ENCODE measurements around the gene MST1R. TPM values are rescaled to one million over a fixed set of nuclear protein-coding genes. Genes with fewer than 3 reads are reported as not detected.
"Not testable (repeated sequence)": the region's sequence is repeated elsewhere in the genome, so short reads cannot be mapped to it uniquely, and the experiment has no call there.

The MST1R gene
- polyA plus RNA-seq, 12 donors: 0.98 to 12.4 (median 2.3) TPM; not detected in 1

DNA sequence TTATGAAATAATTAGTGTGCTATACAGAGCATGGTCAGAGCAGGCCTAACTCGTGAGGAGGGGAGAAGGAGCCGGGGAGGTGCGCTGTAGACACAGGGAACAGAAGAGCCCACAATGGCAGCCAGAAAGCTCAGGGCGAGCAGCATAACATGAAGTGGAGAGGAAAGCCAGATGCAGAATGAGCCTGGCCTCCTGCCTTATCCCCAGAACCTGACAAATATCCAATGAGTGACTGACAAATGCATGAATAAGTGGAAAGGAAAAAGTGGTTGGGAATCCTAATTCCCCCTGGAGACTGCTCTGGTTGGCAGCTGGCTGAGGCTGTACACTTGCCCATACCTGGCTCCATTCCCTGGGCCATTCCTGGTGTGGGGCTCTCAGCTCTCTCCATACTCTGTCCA lies 9.2 kb upstream of the MST1R start:
- no peak for DNase-seq

DNA sequence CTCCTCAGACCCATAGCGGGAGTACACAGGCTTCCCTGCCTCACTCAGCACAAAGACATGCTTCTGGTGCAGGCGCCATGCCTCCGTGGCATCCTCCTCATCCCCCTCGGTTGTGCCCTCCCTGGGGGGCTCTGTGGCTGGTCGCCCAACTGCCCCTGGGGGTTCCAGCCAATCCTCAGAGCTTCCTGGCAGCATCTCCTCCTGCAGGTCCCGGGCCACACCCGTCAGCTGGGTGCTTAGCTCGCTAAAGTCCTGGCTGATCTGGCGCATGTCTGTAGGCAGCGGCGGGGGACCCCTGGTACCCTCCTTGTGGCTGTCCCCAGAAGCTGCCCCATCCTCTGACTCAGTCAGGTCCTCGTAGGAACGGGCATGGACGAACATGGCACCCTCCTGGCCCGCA lies 7.9 kb upstream of the MST1R start:
- no peak for DNase-seq

- DNase-seq: no peak
These were observed 7.4 kb upstream of the MST1R start for GRCh38 chr3:49911124-49911420.

GRCh38 chr3:49910409-49911123 lies 6.9 kb upstream of the MST1R start:
- DNase-seq: no peak

GRCh38 chr3:49908373-49909199 lies 4.9 kb upstream of the MST1R start:
- no peak for DNase-seq

DNA sequence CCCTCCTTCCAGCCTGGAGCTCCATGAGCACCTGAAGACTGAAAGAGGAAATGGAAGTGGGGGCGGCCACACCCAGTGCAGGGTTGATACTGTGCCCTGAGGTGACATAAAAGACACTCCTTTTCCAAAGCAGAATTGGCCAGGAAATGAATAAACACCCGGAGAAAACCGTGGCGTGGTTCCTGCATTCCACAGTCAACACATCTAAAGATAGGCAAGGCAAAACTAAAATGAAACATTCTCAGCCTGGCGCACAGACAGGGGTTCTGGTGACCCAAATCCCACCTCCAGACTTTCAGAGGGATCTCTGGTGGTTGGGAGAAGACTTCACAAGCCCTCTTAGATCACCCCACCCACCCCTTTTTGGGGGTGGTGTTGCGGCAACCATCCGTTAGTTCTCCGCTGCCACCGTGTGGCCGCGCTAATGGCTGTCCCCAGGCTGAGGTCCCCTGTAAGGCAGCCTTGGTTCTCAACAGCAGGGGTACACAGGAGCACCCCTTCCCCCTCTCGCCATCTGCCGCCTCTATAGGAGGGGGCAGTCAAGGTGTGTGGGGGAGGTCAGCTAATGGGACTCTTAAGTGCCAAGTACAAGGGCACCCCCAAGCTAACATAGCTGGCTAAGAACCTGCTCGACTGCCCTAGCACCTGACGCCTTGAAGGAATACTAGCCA lies 2.5 kb upstream of the MST1R start:
- peak; percentile 45 for DNase-seq

DNA sequence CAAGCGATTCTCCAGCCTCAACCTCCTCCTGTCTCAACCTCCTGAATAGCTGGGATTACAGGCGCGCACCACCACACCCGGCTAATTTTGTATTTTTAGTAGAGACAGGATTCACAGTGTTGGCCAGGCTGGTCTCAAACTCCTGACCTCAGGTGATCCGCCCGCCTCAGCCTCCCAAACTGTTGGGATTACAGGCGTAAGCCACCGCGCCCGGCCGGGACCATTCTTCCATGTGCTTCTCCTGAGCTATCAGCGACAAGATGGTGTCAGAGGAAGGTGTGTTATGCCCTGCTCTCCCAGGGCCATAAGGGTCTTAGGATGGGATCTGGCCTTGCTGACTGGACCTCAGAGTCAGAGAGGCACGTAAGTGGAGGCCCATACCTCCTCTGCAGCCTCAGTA lies 775 bp upstream of the MST1R start:
- not testable (repeated sequence) for DNase-seq

DNA sequence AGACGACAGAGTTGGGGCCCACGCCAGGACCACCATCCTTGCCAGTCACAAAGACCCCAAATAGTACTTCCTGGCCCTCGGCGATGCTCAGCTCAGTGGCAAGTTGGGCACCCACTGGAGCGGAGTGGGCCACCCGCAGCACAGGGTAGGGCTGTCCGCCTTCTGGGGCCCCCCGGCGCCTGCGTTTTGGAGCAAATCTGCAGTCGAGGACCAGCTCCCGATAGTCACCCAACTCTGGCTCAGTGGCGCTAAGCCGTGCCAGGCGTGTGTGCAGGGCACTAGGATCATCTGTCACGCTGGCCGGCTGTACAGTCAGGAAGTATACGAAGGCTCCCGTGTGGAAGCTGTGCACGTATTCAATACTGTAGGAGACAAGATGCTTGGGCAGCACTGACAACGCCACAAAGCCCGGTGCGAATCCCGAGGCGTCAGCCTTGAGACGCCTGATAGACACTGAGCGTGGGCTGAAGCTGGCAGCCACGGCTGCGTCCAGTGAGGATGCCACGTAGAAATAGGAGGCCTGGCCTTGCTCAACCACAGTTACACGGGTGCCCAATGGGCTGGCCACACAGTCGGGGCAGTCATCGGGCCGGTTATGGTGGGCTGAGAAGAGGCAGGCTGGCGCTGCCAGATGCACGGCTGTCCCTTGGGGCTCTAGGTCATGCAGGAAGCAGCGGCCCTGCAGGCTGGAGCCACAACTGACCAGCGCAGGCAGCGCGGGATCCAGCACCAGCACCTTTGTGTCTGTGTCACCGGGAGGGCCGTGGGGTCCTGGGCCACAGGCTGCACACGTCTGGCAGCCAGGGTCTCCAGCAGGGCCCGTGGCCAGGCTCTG lies 945 bp downstream of the MST1R start:
- no peak for DNase-seq

DNA sequence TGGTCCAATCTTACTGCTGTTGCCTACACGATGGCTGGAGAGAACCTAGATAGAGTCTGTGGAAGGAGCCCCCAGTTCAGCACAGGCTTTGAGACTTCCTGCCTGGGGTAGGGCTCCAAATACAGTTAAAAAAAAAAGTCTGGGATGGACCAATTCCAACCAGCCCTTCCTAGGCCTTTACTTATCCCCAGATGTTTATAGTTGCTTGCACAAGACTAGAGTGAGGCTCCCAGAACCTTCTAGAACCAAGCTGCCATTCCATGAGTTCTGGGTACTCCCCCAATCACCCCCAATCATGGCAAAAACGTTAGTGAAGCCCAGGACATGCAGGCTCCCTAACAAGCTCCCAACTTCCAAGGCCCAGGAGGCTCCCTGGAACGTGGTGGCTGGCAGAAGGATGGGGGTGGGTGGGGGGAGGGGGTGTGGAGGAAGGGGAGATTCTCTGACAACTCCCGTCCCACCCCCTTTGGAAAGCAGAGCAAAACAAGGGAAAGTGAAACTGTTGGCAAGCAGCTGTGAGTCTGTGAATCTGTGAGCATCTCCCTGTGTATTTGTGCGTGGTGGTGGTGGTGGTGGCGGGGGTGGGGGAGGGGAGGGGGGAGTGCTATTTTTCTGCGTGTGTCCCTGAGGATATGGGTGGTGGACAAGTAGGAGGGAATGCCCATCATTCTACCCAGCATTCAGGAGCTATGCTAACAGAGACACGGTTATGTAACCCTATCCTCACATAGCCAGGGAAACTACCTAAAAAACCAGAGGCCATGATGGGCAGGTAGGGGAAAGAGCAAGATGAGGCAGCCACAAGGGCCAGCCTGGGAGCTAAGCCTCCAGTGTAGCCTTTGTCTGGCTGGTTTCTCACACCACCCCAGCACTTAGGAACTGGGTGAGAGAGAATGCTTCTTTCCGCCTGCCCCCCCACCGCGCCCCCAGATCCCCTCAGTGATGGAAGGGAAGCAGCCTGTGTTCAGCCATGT lies 2.0 kb downstream of the MST1R start:
- DNase-seq: peak; percentile 47

GRCh38 chr3:49900491-49901153 lies 3.1 kb downstream of the MST1R start:
- DNase-seq: no peak

DNA sequence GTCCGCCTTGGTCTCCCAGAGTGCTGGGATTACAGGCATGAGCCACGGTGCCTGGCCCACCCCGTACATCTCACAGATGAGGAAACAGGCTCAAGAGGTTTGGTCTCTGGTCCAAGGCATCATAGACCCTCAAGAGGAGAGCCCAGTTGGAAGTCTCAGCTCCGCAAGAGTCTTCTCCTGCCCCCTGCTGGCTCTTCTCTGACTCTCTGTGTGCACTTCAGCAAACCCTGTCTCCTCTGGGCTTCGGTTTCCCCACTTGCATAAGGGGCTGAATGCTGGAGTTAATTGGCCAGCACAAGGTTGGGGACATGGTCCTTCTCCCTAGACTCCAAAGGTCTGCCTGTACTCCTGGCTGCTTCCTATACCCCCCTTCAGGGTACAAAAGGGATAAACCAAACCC lies 3.9 kb downstream of the MST1R start:
- DNase-seq: no peak

DNA sequence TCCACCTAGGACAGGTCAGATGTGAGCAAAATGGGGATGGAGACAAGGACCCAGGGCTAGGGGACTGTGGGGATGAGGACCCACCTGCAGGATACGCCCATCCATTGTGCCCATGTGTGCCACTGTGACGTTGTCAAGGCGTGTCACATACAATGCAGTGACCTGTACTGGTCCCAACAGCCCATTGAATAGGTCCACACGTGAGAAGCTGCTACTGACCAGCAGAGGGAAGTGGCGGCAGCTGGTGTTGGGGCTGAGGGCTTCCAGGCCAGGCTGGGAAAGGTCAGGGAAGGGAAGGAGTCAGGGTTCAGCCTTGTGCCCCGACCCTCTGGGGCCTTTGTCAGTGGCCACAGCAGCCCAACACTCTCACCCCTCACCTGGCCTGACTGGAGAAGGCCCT lies 4.7 kb downstream of the MST1R start:
- DNase-seq: no peak

- DNase-seq: no peak
These were observed 7.3 kb downstream of the MST1R start for GRCh38 chr3:49896345-49896744.

- DNase-seq: no peak
These were observed 7.9 kb downstream of the MST1R start for GRCh38 chr3:49895791-49896190.

- DNase-seq: no peak
These were observed 14.4 kb downstream of the MST1R start for GRCh38 chr3:49889296-49889695.

DNA sequence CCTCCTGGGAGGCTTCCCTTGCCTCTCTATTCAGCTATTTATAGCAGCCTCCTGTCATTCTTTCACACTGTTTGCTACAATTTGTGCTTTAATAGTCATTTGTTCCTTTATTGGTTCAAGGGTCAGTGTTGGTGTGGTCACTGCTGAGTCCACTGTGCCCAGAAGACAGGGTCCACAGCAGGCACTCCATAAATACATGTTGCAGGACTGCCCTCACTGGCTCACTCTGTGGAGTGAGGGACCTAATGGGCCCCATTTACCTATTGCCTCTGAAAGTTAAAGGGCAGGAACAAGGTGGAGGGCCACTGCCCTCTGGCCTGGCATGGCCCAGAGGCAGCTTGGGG lies 16.8 kb downstream of the MST1R start:
- DNase-seq: no peak

DNA sequence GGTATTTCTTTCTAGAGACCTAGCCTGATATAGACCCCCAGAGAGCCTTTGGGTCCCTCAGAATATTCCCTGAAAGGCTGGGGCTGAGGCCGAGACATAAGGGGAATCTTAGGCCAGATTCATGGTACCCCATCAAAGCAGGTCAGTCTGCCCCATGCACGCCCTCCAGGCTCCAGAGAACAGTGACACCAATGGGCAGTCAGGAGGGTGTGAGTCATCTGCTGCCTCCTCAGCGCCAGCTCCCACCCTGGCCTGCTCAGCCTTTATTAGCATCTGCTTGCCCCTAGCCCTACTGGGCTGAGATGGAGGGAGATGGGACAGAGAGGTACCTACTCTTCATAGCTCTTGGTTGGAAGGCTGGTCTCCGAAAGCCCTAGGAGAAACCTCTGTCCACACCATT lies 19.7 kb downstream of the MST1R start:
- DNase-seq: no peak

GRCh38 chr3:49882166-49882565 lies 21.5 kb downstream of the MST1R start:
- DNase-seq: peak; percentile 64

- DNase-seq: no peak
These were observed 22.9 kb downstream of the MST1R start for GRCh38 chr3:49880581-49881315.

GRCh38 chr3:49879721-49880120 lies 24.0 kb downstream of the MST1R start:
- DNase-seq: no peak

All from muscle of arm (tissue), 12 donors.